Peyer's patch (tissue), 4 donors: ENCODE data around the gene VANGL2. TPM values are rescaled to one million over a fixed set of nuclear protein-coding genes. Genes with fewer than 3 reads are reported as not detected.

ENCODE experiments used
- DNase-seq, 3 donors: peaks; one replicate each; pipeline ENCODE4 v3.0.0-alpha.2; 2017 to 2019
- H3K27ac ChIP-seq, 4 donors: fragments of 200-600 bp; sonication (generic); one replicate each; pipeline ENCODE4 v1.5.1; 2016 to 2019
- H3K27me3 ChIP-seq, 2 donors: fragments of 200-600 bp; sonication (generic); one replicate each; pipeline ENCODE4 v1.5.1; 2019
- H3K36me3 ChIP-seq, 3 donors: fragments of 200-600 bp; sonication (generic); one replicate each; pipeline ENCODE4 v1.5.1; 2016 to 2019
- H3K4me1 ChIP-seq, 4 donors: fragments of 200-600 bp; sonication (generic); one replicate each; pipeline ENCODE4 v1.5.1; 2016 to 2019
- H3K4me3 ChIP-seq, 4 donors: fragments of 200-600 bp; sonication (generic); 1 replicate in 3 of 4; 2 replicates in 1 of 4; pipeline ENCODE4 v1.5.1; 2016 to 2019; ENCODE audit warnings: mild to moderate bottlenecking in 1 of 4
- H3K9me3 ChIP-seq, 4 donors: fragments of 200-600 bp; sonication (generic); one replicate each; pipeline ENCODE4 v1.5.1; 2016 to 2019; ENCODE audit warnings: mild to moderate bottlenecking in 1 of 4
- POLR2A ChIP-seq, 2 donors: fragments of 450-650 bp; IDR thresholded peaks; one replicate each; pipeline ENCODE4 v1.5.1; 2017; ENCODE audit warnings: antibody characterized with exemption in 2 of 2, mild to moderate bottlenecking in 2 of 2, moderate library complexity in 2 of 2
- total RNA-seq, 4 donors: library from RNA; depleted of rRNA; stranded (reverse); fragments of >200 nt; gene quantifications; one replicate each; pipeline ENCODE4 v1.1.0, GENCODE V29; 2016
- TF ChIP-seq, protein P1 (sequence below), 6 experiments: fragments of 450-650 bp in 4 of 6; fragments of 200-600 bp in 2 of 6; sonication (generic) in 1 of 6; IDR thresholded peaks; one replicate each; pipeline ENCODE4 v1.5.1; 2017 to 2019; ENCODE audit warnings: antibody characterized with exemption in 6 of 6, mild to moderate bottlenecking in 3 of 6, moderate library complexity in 1 of 6

VANGL2 gene
- total RNA-seq, 4 donors from 2014 or later: 2.1 to 6.8 (median 4.1) TPM

DNA sequence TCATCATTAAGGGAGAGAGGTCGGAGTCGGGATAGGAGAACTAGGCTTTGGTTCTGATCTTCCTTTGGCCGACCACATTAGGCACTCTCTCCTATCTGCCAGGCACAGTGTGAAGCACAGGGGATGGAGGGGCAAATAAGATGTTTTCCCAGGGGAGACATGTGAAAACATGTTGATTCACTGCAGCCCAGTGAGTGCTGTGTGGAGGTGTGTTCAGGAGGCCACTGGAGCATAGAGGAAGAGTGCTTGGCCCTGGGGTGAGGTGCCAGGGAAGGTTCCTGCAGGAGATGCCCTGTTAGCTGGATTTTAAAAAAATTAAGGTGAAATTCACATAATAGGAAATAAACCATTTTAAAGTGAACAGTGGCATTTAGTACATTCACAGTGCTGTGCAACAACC, 3.7 kb downstream of the VANGL2 start:
- DNase-seq: no peak
- Histone ChIP-seq H3K9me3 (no peaks in the 10 kb centered on the region), H3K27me3 (no peaks in the 10 kb centered on the region), H3K4me3 (no peak overlapping the region), H3K36me3 (no peaks in the 10 kb centered on the region), H3K27ac (no peak overlapping the region), H3K4me1 (peaks cover 0 to 21% (median 0%) of the 10 kb centered on the region in 4 donors)
- TF ChIP-seq, protein P1, sequence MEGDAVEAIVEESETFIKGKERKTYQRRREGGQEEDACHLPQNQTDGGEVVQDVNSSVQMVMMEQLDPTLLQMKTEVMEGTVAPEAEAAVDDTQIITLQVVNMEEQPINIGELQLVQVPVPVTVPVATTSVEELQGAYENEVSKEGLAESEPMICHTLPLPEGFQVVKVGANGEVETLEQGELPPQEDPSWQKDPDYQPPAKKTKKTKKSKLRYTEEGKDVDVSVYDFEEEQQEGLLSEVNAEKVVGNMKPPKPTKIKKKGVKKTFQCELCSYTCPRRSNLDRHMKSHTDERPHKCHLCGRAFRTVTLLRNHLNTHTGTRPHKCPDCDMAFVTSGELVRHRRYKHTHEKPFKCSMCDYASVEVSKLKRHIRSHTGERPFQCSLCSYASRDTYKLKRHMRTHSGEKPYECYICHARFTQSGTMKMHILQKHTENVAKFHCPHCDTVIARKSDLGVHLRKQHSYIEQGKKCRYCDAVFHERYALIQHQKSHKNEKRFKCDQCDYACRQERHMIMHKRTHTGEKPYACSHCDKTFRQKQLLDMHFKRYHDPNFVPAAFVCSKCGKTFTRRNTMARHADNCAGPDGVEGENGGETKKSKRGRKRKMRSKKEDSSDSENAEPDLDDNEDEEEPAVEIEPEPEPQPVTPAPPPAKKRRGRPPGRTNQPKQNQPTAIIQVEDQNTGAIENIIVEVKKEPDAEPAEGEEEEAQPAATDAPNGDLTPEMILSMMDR (IDR thresholded peaks at IDR 0.05): no peak

DNA sequence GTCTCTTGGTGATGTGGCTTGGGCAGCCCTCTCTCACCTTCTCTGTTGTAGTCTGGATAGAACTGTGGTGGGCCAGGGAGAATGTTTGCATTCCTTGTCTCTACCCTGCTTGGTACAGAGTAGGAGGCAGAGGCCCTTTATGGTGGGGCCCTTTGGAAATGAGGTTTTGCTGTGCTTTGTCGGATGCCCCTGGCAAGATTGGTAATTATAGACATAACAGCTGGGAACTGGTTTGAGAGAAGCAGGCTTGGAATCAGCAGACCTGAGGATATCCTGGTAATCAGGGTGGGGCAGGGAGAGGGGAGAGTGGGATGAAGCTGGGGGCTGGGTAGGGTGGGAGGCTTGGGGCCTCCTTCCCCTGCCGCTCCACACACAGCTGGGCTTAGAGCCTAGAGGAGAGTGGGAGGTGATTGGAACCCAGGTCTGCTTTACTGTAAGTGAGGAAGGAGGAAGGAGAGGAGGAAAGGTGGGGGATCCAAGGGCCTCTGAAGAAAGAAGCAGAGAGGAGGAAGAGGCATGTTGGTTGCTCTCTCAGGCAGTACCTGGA, 5.0 kb downstream of the VANGL2 start:
- peaks cover 0 to 12% (median 0%) of the 10 kb centered on the region in 4 donors for H3K4me1 ChIP-seq
- H3K4me3 ChIP-seq: no peak overlapping the region
- DNase-seq: no peak
- H3K9me3 ChIP-seq: no peaks in the 10 kb centered on the region
- H3K27ac ChIP-seq: no peak overlapping the region
- H3K36me3 ChIP-seq: no peaks in the 10 kb centered on the region
- no peaks in the 10 kb centered on the region for H3K27me3 ChIP-seq
- no peak for TF ChIP-seq POLR2A (IDR thresholded peaks at IDR 0.05)
- TF ChIP-seq, protein P1 (IDR thresholded peaks at IDR 0.05): no peak

DNA sequence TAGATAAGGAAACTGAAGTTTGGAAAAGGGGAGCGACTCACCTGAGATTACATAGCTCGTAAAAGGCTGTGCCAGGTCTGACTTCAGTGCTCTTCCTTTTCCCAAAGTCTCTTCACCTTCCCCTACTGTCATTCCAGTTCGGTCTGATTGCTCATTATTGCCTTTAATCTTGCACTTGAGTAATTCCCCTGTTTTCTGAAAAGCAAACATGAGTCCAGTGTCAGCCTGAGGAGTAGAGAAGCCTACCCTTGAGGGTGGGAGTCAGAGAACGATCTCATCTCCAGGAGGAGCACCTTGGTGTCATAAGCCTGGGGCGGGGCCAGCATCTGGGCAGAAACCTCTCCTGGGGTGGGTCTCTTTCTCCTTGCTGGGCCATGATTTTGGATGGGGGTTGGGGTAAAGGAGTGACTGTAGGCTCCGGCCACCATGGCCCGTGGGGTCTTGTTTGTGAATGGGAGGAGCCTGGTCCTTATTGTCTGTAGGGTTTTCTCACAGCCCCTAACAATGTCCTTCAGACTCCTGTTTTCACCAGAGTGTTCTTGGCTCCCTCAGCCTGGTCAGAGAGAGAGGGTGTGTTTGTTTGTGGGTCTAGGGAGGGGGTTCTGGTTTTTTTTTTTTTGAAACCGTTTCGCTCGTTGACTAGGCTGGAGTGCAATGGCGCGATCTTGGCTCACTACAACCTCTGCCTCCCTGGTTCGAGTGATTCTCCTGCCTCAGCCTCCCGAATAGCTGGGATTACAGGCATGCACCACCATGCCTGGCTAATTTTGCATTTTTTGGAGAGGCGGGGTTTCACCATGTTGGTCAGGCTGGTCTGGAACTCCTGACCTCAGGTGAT, 6.0 kb downstream of the VANGL2 start:
- Histone ChIP-seq H3K4me1 (peaks cover 0 to 7% (median 0%) of the 10 kb centered on the region in 4 donors), H3K27ac (no peak overlapping the region), H3K36me3 (no peaks in the 10 kb centered on the region), H3K4me3 (no peak overlapping the region), H3K9me3 (no peaks in the 10 kb centered on the region), H3K27me3 (no peaks in the 10 kb centered on the region)
- no peak for TF ChIP-seq POLR2A (IDR thresholded peaks at IDR 0.05)
- TF ChIP-seq, protein P1 (IDR thresholded peaks at IDR 0.05): no peak
- no peak for DNase-seq

DNA sequence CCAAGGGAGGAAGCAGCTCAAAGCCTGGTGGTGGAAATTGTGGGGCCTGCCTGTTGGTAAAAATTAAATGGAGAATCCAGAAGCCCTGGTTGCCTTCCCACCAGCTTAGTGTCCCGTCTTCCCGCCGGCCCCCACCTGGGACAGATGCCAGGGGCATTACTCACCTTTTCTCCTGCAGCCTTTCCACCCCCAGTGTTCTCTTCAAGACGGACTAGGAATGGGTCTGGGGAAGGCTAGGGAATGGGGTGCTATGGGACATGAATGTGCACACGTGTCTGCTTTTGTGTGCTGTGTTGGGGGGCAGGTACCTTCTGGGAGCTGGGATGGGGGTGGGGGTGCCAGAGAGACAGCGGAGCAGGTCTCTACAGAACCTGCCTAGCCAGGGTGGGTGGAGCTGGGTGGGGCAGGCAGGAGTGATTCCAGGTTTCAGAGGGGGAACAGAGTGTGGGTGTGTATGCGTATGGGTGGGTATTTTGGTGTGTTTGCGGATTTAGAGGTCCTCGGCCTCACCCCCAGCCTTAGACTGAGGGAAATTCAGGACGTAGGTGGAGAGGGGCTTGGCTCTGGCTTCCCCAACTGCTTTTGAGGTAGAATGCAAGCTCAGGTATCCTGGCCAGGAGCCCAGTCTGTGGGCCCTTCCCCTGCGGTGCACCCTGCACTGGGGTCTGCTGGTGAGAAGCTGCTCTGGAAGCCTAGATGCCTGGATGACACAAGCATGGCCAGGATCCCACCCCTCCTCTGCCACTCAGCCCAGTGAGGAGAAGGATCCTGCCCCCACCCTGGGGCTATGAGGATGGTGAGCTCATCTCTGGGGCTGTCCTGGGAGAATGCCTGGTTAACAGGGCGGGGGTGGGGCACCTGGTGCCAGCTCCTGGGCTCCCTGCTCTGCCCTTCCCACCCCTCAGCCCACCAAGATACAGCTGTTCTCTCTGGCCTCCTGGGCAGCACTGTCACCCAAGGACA, 7.8 kb downstream of the VANGL2 start:
- Histone ChIP-seq H3K4me1 (no peaks in the 10 kb centered on the region), H3K9me3 (no peaks in the 10 kb centered on the region), H3K4me3 (no peak overlapping the region), H3K27me3 (no peaks in the 10 kb centered on the region), H3K27ac (no peak overlapping the region), H3K36me3 (no peaks in the 10 kb centered on the region)
- no peak for DNase-seq
- TF ChIP-seq, protein P1 (IDR thresholded peaks at IDR 0.05): no peak
- no peak for TF ChIP-seq POLR2A (IDR thresholded peaks at IDR 0.05)

DNA sequence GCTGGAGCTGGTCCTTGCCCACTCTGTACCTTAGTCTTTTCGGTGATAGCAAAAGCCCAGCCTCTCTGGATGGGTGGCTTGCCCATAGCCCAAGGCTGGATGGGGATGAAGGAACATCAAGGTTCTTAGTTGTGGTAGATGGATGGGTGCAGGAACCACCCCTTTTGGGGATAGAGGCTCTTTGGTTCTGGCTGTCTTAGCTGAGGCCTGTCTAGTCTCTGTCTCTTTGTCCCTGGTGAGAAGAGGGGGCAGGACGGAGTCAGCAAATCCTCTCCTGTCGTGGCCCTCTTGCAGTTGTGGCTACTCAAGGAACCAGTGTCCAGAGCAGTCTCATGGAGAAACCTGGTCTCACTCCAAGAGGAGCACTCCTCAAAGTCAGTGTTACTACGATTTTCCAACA, 8.5 kb downstream of the VANGL2 start:
- H3K9me3 ChIP-seq: no peaks in the 10 kb centered on the region
- TF ChIP-seq, protein P1 (IDR thresholded peaks at IDR 0.05): no peak
- no peak for TF ChIP-seq POLR2A (IDR thresholded peaks at IDR 0.05)
- no peaks in the 10 kb centered on the region for H3K27me3 ChIP-seq
- H3K4me1 ChIP-seq: no peaks in the 10 kb centered on the region
- no peak overlapping the region for H3K27ac ChIP-seq
- H3K4me3 ChIP-seq: no peak overlapping the region
- DNase-seq: no peak
- H3K36me3 ChIP-seq: no peaks in the 10 kb centered on the region
